H1 (cell line): ENCODE data around the gene GTF3C5. TPM values are rescaled to one million over a fixed set of nuclear protein-coding genes. Genes with fewer than 3 reads are reported as not detected.

Source experiments
- CTCF ChIA-PET: fragments of 300-600 bp; sonication (Branson Sonifier 250); formaldehyde crosslinking; loops from one replicate; lab custom pipeline; 2021; ENCODE audit not compliant: partially characterized antibody; lab: Charles Lee
- POLR2A ChIA-PET: fragments of 300-600 bp; sonication (Branson Sonifier 250); formaldehyde crosslinking; loops from one replicate; lab custom pipeline; 2021; ENCODE audit warnings: inconsistent platforms; ENCODE audit not compliant: partially characterized antibody; lab: Charles Lee
- DNase-seq, 2 experiments: peaks; one replicate each; pipeline versions ENCODE4 v3.0.0 to v3.0.0-alpha.2; 2010 to 2022; ENCODE audit warnings: low spot score in 2 of 2, low read depth in 1 of 2, mixed read lengths in 1 of 2
- FAIRE-seq: peaks from 2 replicates; lab custom pipeline; 2011; peaks lifted over from hg19 to GRCh38; lab: Jason Lieb, UNC
- H2AFZ ChIP-seq: 2 replicates; pipeline ENCODE4 v1.8.1; 2012; ENCODE audit warnings: low read length, inconsistent platforms
- H2AK5ac ChIP-seq: 2 replicates; pipeline ENCODE4 v1.6.1; 2013; ENCODE audit warnings: low read depth, low read length
- H2BK120ac ChIP-seq: replicated peaks from 2 replicates; pipeline ENCODE3; 2013; ENCODE audit warnings: low read depth, low read length, inconsistent platforms
- H2BK12ac ChIP-seq: 2 replicates; pipeline ENCODE4 v1.6.1; 2013; ENCODE audit warnings: low read depth, low read length
- H2BK15ac ChIP-seq: 2 replicates; pipeline ENCODE4 v1.6.1; 2013; ENCODE audit warnings: low read length
- H2BK20ac ChIP-seq: 2 replicates; pipeline ENCODE4 v1.6.1; 2013; ENCODE audit warnings: low read length
- H2BK5ac ChIP-seq: 2 replicates; pipeline ENCODE4 v1.6.1; 2013; ENCODE audit warnings: low read depth, low read length
- H3K14ac ChIP-seq: 2 replicates; pipeline ENCODE4 v1.6.1; 2013; ENCODE audit warnings: inconsistent platforms; ENCODE audit not compliant: insufficient read length
- H3K18ac ChIP-seq: 2 replicates; pipeline ENCODE4 v1.6.1; 2013; ENCODE audit warnings: low read length; ENCODE audit errors: extremely low read depth
- H3K23ac ChIP-seq: 2 replicates; pipeline ENCODE4 v1.6.1; 2013; ENCODE audit warnings: inconsistent platforms; ENCODE audit not compliant: insufficient read length
- H3K23me2 ChIP-seq: 2 replicates; pipeline ENCODE4 v1.6.1; 2013; ENCODE audit warnings: low read depth, low read length
- H3K27ac ChIP-seq: 2 replicates; pipeline ENCODE4 v1.6.1; 2011; ENCODE audit warnings: low read depth, low read length, inconsistent platforms
- H3K27me3 ChIP-seq, 4 experiments: replicated peaks in 1 of 4; 1 replicate in 1 of 4; 2 replicates in 3 of 4; pipeline versions ENCODE4 v1.6.1 to v1.8.1; 2011 to 2013; ENCODE audit warnings: low read length in 3 of 4, mild to moderate bottlenecking in 3 of 4, inconsistent platforms in 2 of 4, mixed read lengths in 2 of 4, moderate library complexity in 1 of 4; ENCODE audit not compliant: control insufficient read depth in 3 of 4, insufficient read depth in 3 of 4; ENCODE audit errors: extremely low read depth in 1 of 4
- H3K36me3 ChIP-seq, 4 experiments: 2 replicates each; pipeline versions ENCODE4 v1.6.1 to v1.8.1; 2011 to 2013; ENCODE audit warnings: mild to moderate bottlenecking in 4 of 4, low read length in 3 of 4, moderate library complexity in 2 of 4, control low read depth in 1 of 4, inconsistent platforms in 1 of 4; ENCODE audit not compliant: insufficient read depth in 4 of 4, control insufficient read depth in 2 of 4
- H3K4ac ChIP-seq: replicated peaks from 2 replicates; pipeline ENCODE3; 2013; ENCODE audit warnings: low read length, low read depth, mixed read lengths, inconsistent platforms; ENCODE audit not compliant: insufficient read length
- H3K4me1 ChIP-seq, 4 experiments: replicated peaks in 1 of 4; 1 replicate in 1 of 4; 2 replicates in 3 of 4; pipeline versions ENCODE4 v1.6.1 to v1.8.1; 2011 to 2013; ENCODE audit warnings: low read length in 3 of 4, inconsistent platforms in 2 of 4, mixed read lengths in 1 of 4; ENCODE audit not compliant: insufficient read depth in 4 of 4, control insufficient read depth in 3 of 4
- H3K4me2 ChIP-seq, 2 experiments: 2 replicates each; pipeline versions ENCODE4 v1.6.1 to v1.8.1; 2011 to 2013; ENCODE audit warnings: low read depth in 2 of 2, low read length in 2 of 2, control low read depth in 1 of 2, inconsistent platforms in 1 of 2, mild to moderate bottlenecking in 1 of 2; ENCODE audit not compliant: insufficient read depth in 1 of 2
- H3K4me3 ChIP-seq, 4 experiments: fragments of 200-600, 300-600 bp in 1 of 4; sonication (generic), shearing (Covaris generic), sonication (Bioruptor Twin) in 1 of 4; 2 replicates each; pipeline versions ENCODE4 v1.5.1 to v1.8.1; 2011 to 2016; ENCODE audit warnings: low read length in 4 of 4, low read depth in 3 of 4, control low read depth in 2 of 4, inconsistent platforms in 2 of 4, mild to moderate bottlenecking in 2 of 4, mixed read lengths in 1 of 4, moderate library complexity in 1 of 4; ENCODE audit not compliant: insufficient read depth in 2 of 4; ENCODE audit errors: extremely low read depth in 1 of 4
- H3K56ac ChIP-seq: replicated peaks from 2 replicates; pipeline ENCODE3; 2013; ENCODE audit warnings: low read depth, mild to moderate bottlenecking, mixed read lengths, low read length, inconsistent platforms; ENCODE audit not compliant: insufficient read length
- H3K79me1 ChIP-seq: 2 replicates; pipeline ENCODE4 v1.6.1; 2013; ENCODE audit warnings: low read depth, low read length, control low read depth
- H3K79me2 ChIP-seq, 2 experiments: 2 replicates each; pipeline versions ENCODE4 v1.6.1 to v1.8.1; 2012 to 2013; ENCODE audit warnings: low read length in 2 of 2, mild to moderate bottlenecking in 2 of 2, inconsistent platforms in 1 of 2; ENCODE audit not compliant: insufficient read depth in 2 of 2, control insufficient read depth in 1 of 2
- H3K9ac ChIP-seq, 4 experiments: replicated peaks in 1 of 4; 1 replicate in 1 of 4; 2 replicates in 3 of 4; pipeline versions ENCODE4 v1.6.1 to v1.8.1; 2011 to 2013; ENCODE audit warnings: low read depth in 3 of 4, low read length in 3 of 4, control low read depth in 2 of 4, mild to moderate bottlenecking in 2 of 4, moderate library complexity in 2 of 4, inconsistent platforms in 1 of 4; ENCODE audit errors: extremely low read depth in 1 of 4
- H3K9me3 ChIP-seq, 2 experiments: 2 replicates each; pipeline versions ENCODE4 v1.6.1 to v1.8.1; 2012 to 2013; ENCODE audit warnings: mild to moderate bottlenecking in 2 of 2, moderate library complexity in 2 of 2, control low read depth in 1 of 2, inconsistent platforms in 1 of 2, low read depth in 1 of 2, low read length in 1 of 2, mixed read lengths in 1 of 2; ENCODE audit not compliant: insufficient read depth in 2 of 2
- H4K20me1 ChIP-seq, 2 experiments: replicated peaks in 1 of 2; 2 replicates each; pipeline versions ENCODE3 to v1.8.1; 2011 to 2013; ENCODE audit warnings: inconsistent platforms in 2 of 2, low read length in 2 of 2, mild to moderate bottlenecking in 1 of 2; ENCODE audit not compliant: insufficient read depth in 2 of 2, control insufficient read depth in 1 of 2
- H4K5ac ChIP-seq: 2 replicates; pipeline ENCODE4 v1.6.1; 2013; ENCODE audit warnings: low read length, low read depth, mixed read lengths, inconsistent platforms; ENCODE audit not compliant: insufficient read length
- H4K8ac ChIP-seq: 2 replicates; pipeline ENCODE4 v1.8.0; 2013; ENCODE audit warnings: mild to moderate bottlenecking, moderate library complexity, low read length, inconsistent platforms; ENCODE audit not compliant: insufficient read depth; ENCODE audit errors: extremely low read depth
- H4K91ac ChIP-seq: replicated peaks from 2 replicates; pipeline ENCODE3; 2013; ENCODE audit warnings: low read length, mixed read lengths, inconsistent platforms; ENCODE audit not compliant: insufficient read length
- TAF1 ChIP-seq: IDR thresholded peaks from 2 replicates; pipeline ENCODE4 v1.6.1; 2011; ENCODE audit warnings: mild to moderate bottlenecking, low read depth, low read length
- WGBS, 2 experiments: shearing (Covaris generic) in 1 of 2; methylation state at CpG; one replicate each; pipeline versions ENCODE4 v1.1.6 to v1.1.7; 2013 to 2015; ENCODE audit warnings: low lambda C conversion rate in 2 of 2, mixed read lengths in 2 of 2, inconsistent platforms in 1 of 2, low coverage in 1 of 2, missing lambda C conversion rate in 1 of 2; ENCODE audit not compliant: insufficient replicate concordance in 2 of 2, insufficient coverage in 1 of 2, insufficient read length in 1 of 2; ENCODE audit errors: extremely low coverage in 1 of 2, missing lambda C conversion rate in 1 of 2; 5-methylcytosine and 5-hydroxymethylcytosine counted together
- polyA plus RNA-seq, 7 experiments: library from polyadenylated mRNA; depleted of rRNA in 3 of 7; stranded (reverse) in 5 of 7; unstranded in 2 of 7; fragments of >200 nt in 5 of 7; fragments of 200-250 nt in 2 of 7; gene quantifications; 1 replicate in 5 of 7; 2 replicates in 1 of 7; 4 replicates in 1 of 7; pipeline versions ENCODE4 v1.2.1 to v1.2.3, GENCODE V29; 2011 to 2013; ENCODE audit warnings: missing spikeins in 2 of 7, mixed read lengths in 2 of 7
- total RNA-seq: library from RNA; stranded (reverse); fragmentation: NEBNext Ultra II Directional; extraction: Animal tissue kit (Norgen Biotek cat#: 25700); gene quantifications from 2 replicates; pipeline ENCODE4 v1.2.1, GENCODE V29; 2021
- TF ChIP-seq, protein P1 (sequence below), 3 experiments: IDR thresholded peaks; 1 replicate in 2 of 3; 2 replicates in 1 of 3; pipeline versions ENCODE4 v1.5.1 to v1.6.1; 2011; ENCODE audit warnings: low read length in 3 of 3, mild to moderate bottlenecking in 3 of 3, inconsistent platforms in 2 of 3, low read depth in 1 of 3, moderate library complexity in 1 of 3; ENCODE audit not compliant: insufficient read depth in 1 of 3; ENCODE audit errors: control extremely low read depth in 1 of 3

GTF3C5 gene
- total and polyA plus RNA-seq, 2 of the 8 experiments (the other 6 are each of a cell fraction or from before 2014, with no cell fraction given) = 78.7 to 87.1 TPM

DNA sequence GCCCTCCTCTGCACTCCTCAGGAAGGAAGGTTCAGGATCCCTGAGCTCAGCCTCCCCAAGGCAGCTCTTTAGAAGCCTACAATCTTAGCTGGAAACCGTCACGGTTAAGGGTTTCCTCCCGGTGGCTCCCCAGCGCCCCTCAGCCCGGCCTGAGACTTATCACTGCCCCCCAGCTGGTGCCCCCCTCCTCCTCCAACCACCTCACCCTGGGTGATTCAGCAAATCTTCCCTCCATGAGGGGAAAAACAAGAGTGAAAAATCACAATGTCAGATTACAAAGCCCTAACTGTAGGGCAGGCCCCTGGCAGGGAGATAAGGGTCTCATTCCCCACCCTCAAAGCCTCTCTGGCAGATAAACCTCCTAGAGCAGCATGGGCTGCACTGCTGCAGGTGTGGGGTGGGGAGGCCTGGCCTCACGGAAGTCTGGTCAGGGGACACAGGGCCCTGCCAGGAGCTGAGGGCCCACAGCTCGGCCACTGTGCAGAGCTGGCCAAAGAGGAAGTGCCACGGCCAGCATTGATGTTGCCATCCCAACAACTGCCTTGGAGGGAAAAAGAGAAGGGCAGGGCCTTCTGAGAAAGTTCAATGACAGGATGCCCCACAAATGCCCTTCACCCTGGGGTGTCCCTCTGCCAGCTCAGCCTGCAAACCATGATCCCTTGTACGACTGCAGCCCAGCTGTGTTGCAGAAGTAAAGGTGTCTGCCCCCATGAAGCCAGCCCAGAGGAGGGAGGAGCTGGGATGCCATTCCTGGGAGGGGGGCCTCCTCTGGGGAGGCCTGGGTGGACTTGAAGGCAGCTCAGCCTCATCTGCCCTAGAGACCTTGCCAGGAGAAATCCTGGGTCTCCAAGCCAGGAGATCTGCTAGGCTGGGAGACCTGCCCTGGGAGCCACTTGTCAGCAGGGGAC lies 26.5 kb upstream of the GTF3C5 start:
- Histone ChIP-seq H4K8ac (no peak overlapping the region), H3K9ac (no peak overlapping the region), H4K5ac (no peak overlapping the region), H3K9me3 (no peaks in the 10 kb centered on the region), H3K14ac (no peak overlapping the region), H4K91ac (no peak overlapping the region), H3K79me1 (no peaks in the 10 kb centered on the region), H3K4ac (no peak overlapping the region), H3K4me3 (peak overlapping the region in 1 of 4 experiments; percentile 28; a peak in 4 of 8 replicates), H3K27me3 (peaks cover 0 to 40% (median 23%) of the 10 kb centered on the region in 4 experiments; a peak in 6 of 7 replicates), H3K23me2 (peaks cover 6% of the 10 kb centered on the region; the same call in 1 of the 2 replicates), H3K4me1 (peaks cover 3 to 25% (median 18%) of the 10 kb centered on the region in 4 experiments), H3K56ac (no peak overlapping the region), H2AFZ (no peak overlapping the region), H2BK20ac (0 out of 2 replicates have a peak overlapping the region, but pooled peaks have one; percentile 48), H3K27ac (no peak overlapping the region), H3K18ac (no peak overlapping the region; the same call in none of the 2 replicates), H3K36me3 (no peaks in the 10 kb centered on the region), H3K4me2 (peak overlapping the region; percentile 14 to 55; a peak in 3 of 4 replicates), H2BK5ac (no peak overlapping the region), H4K20me1 (peaks cover 0 to 3% of the 10 kb centered on the region in 2 experiments), H2AK5ac (no peak overlapping the region), H3K23ac (no peak overlapping the region), H2BK12ac (no peak overlapping the region), H3K79me2 (no peaks in the 10 kb centered on the region), H2BK120ac (no peak overlapping the region), H2BK15ac (no peak overlapping the region)
- CTCF ChIA-PET = interaction anchor here (0.8 to 2.4 kb wide), 8 partner anchors 14 to 177 kb away, joined by 3 to 14 read pairs (median 3); partner anchors contain the start of gene GFI1B
- no peak for FAIRE-seq
- TF ChIP-seq, protein P1, sequence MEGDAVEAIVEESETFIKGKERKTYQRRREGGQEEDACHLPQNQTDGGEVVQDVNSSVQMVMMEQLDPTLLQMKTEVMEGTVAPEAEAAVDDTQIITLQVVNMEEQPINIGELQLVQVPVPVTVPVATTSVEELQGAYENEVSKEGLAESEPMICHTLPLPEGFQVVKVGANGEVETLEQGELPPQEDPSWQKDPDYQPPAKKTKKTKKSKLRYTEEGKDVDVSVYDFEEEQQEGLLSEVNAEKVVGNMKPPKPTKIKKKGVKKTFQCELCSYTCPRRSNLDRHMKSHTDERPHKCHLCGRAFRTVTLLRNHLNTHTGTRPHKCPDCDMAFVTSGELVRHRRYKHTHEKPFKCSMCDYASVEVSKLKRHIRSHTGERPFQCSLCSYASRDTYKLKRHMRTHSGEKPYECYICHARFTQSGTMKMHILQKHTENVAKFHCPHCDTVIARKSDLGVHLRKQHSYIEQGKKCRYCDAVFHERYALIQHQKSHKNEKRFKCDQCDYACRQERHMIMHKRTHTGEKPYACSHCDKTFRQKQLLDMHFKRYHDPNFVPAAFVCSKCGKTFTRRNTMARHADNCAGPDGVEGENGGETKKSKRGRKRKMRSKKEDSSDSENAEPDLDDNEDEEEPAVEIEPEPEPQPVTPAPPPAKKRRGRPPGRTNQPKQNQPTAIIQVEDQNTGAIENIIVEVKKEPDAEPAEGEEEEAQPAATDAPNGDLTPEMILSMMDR (IDR thresholded peaks at IDR 0.05; ENCODE audit: control extremely low read depth in 1 of 3, insufficient read depth in 1 of 3, low read depth in 1 of 3, low read length in 3 of 3) = no peak
- no peak for TF ChIP-seq TAF1
- no peak for DNase-seq
- WGBS, 2 experiments = 75% methylated on average over 7 of the region's 9 CpGs; no CpG with 5 or more reads in 1 of the 2 experiments
- POLR2A ChIA-PET = interaction anchor here (2.9 kb wide), 1 partner anchor 27 kb away, joined by 17 read pairs; the partner anchor contains the start of gene GTF3C5
